ENCODE data around the gene COG7.

- TF ChIP-seq CTCF (IDR thresholded peaks at IDR 0.05; ENCODE audit: low read depth, low read length) (no peak), EZH2phosphoT487 (IDR thresholded peaks at IDR 0.05; ENCODE audit: low read depth) (no peak)
These were observed 42.7 kb upstream of the COG7 start for GRCh38 chr16:23495671-23496070.
